GM12878 (cell line): Measurements from ENCODE around the gene KIRREL3. TPM values are rescaled to one million over a fixed set of nuclear protein-coding genes. Genes with fewer than 3 reads are reported as not detected.
"Not testable (repeated sequence)": the region's sequence is repeated elsewhere in the genome, so short reads cannot be mapped to it uniquely, and the experiment has no call there.

ENCODE experiments used
- ATAC-seq: fragments of 200-7000 bp; cut with Tn5 transposase; 3 replicates; pipeline ENCODE4 v1.9.1; 2020; ENCODE audit warnings: mild to moderate bottlenecking, moderate library complexity
- BruUV-seq: library from RNA; stranded (reverse); fragments of 400-500 nt; replicated peaks from 2 replicates; lab custom pipeline; 2021; lab: Mats Ljungman, UMichigan
- CTCF ChIA-PET: fragments of 300-600 bp; sonication (Branson Sonifier 250); formaldehyde crosslinking; extraction: SDS; loops from one replicate; lab custom pipeline; 2021; ENCODE audit warnings: inconsistent platforms; lab: Yijun Ruan, JAX
- POLR2A ChIA-PET: fragments of 350-600 bp; formaldehyde crosslinking; extraction: SDS; loops from one replicate; lab custom pipeline; 2021; ENCODE audit warnings: inconsistent platforms; lab: Charles Lee
- RAD21 ChIA-PET: fragments of 300-600 bp; sonication (Branson Sonifier 250); formaldehyde crosslinking; loops from one replicate; lab custom pipeline; 2023; ENCODE audit warnings: antibody characterized with exemption; ENCODE audit not compliant: unreplicated experiment; lab: Charles Lee
- SMC1A ChIA-PET: fragments of 300-600 bp; sonication (Branson Sonifier 250); formaldehyde crosslinking; loops from one replicate; lab custom pipeline; 2023; ENCODE audit not compliant: unreplicated experiment, uncharacterized antibody; lab: Charles Lee
- DNase-seq: peaks from one replicate; pipeline ENCODE4 v3.0.0-alpha.2; 2011; ENCODE audit warnings: low read depth, low spot score
- FAIRE-seq: peaks from 3 replicates; lab custom pipeline; 2011; peaks lifted over from hg19 to GRCh38; lab: Jason Lieb, UNC
- H2AFZ ChIP-seq: 2 replicates; pipeline ENCODE4 v1.6.0; 2011; ENCODE audit warnings: low read depth, low read length, control low read depth; ENCODE audit not compliant: control insufficient read depth
- H3K27ac ChIP-seq: 2 replicates; pipeline ENCODE4 v1.5.1; 2011; ENCODE audit warnings: control low read depth; ENCODE audit not compliant: control insufficient read depth, insufficient read depth
- H3K27me3 ChIP-seq, 2 experiments: replicated peaks in 1 of 2; 2 replicates each; pipeline versions ENCODE4 v1.6.0 to v1.6.1; 2011; ENCODE audit warnings: low read length in 1 of 2; ENCODE audit not compliant: control insufficient read depth in 2 of 2, insufficient read depth in 2 of 2
- H3K36me3 ChIP-seq, 2 experiments: 2 replicates each; pipeline ENCODE4 v1.5.1; 2011; ENCODE audit warnings: low read length in 1 of 2; ENCODE audit not compliant: control insufficient read depth in 2 of 2, insufficient read depth in 2 of 2
- H3K4me1 ChIP-seq: 2 replicates; pipeline ENCODE4 v1.6.1; 2011; ENCODE audit warnings: mild to moderate bottlenecking, low read length, moderate library complexity, mixed read lengths; ENCODE audit not compliant: control insufficient read depth, insufficient read depth
- H3K4me2 ChIP-seq: 2 replicates; pipeline ENCODE4 v1.6.0; 2011; ENCODE audit warnings: control low read depth; ENCODE audit not compliant: control insufficient read depth, insufficient read depth
- H3K4me3 ChIP-seq: fragments of 200-600 bp; sonication (generic); 2 replicates; pipeline ENCODE4 v1.5.1; 2016
- H3K79me2 ChIP-seq: 2 replicates; pipeline ENCODE4 v1.6.0; 2011; ENCODE audit warnings: low read length; ENCODE audit not compliant: control insufficient read depth, insufficient read depth
- H3K9ac ChIP-seq: 2 replicates; pipeline ENCODE4 v1.8.0; 2011; ENCODE audit warnings: low read length, control low read depth, mixed read lengths; ENCODE audit not compliant: control insufficient read depth, insufficient read depth
- H3K9me3 ChIP-seq: replicated peaks from 3 replicates; pipeline ENCODE4 v1.5.1; 2011; ENCODE audit warnings: mild to moderate bottlenecking, low read length; ENCODE audit not compliant: control insufficient read depth, insufficient read depth
- H4K20me1 ChIP-seq: 2 replicates; pipeline ENCODE4 v1.6.0; 2011; ENCODE audit not compliant: control insufficient read depth, insufficient read depth
- IKZF1 ChIP-seq: fragments of 450-650 bp; conservative IDR thresholded peaks from 2 replicates; pipeline ENCODE4 v1.6.1; 2017; ENCODE audit warnings: antibody characterized with exemption, mild to moderate bottlenecking
- JUND ChIP-seq: IDR thresholded peaks from 2 replicates; pipeline ENCODE4 v1.6.1; 2012; ENCODE audit warnings: low read depth, mild to moderate bottlenecking, low read length, improper control_type of control experiment, moderate library complexity
- KDM1A ChIP-seq: fragments of 200-600 bp; sonication (generic); IDR thresholded peaks from 2 replicates; pipeline ENCODE4 v1.6.1; 2016; ENCODE audit warnings: borderline replicate concordance
- MXI1 ChIP-seq: fragments of 150-350 bp; IDR thresholded peaks from 2 replicates; pipeline ENCODE4 v1.6.1; 2011; ENCODE audit warnings: low read depth, mild to moderate bottlenecking, inconsistent platforms, low read length, improper control_type of control experiment
- TAF1 ChIP-seq: IDR thresholded peaks from 2 replicates; pipeline ENCODE4 v1.6.1; 2011; ENCODE audit warnings: mild to moderate bottlenecking, low read depth, low read length, borderline replicate concordance
- ZBED1 ChIP-seq: IDR thresholded peaks from 2 replicates; pipeline ENCODE4 v1.6.1; 2016; ENCODE audit warnings: borderline replicate concordance
- WGBS: methylation state at CpG from one replicate; pipeline ENCODE4 v1.1.6; 2016; ENCODE audit warnings: low lambda C conversion rate; ENCODE audit not compliant: insufficient replicate concordance, insufficient coverage; ENCODE audit errors: missing lambda C conversion rate; 5-methylcytosine and 5-hydroxymethylcytosine counted together
- in situ Hi-C: fragments of 300-500 bp; cut with MboI; formaldehyde crosslinking; loops from 9 replicates; pipeline ENCODE4 v1.14.3; 2018; ENCODE audit warnings: mixed read lengths
- intact Hi-C: fragments of 100-400 bp; cut with micrococcal nuclease; formaldehyde crosslinking; loops from one replicate; pipeline ENCODE4 v1.14.2; 2022; ENCODE audit not compliant: unreplicated experiment
- polyA plus RNA-seq, 11 experiments: library from polyadenylated mRNA; depleted of rRNA in 4 of 11; unstranded in 6 of 11; stranded (reverse) in 5 of 11; fragments of >200 nt; fragmentation: Nextera tagmentation in 4 of 11; fragmentation: Illumina TruSeq in 1 of 11; extraction: Ambion mirVana in 4 of 11; extraction: Trizol in 1 of 11; gene quantifications; 1 replicate in 1 of 11; 2 replicates in 10 of 11; pipeline versions ENCODE4 v1.2.1 to v1.2.3, GENCODE V29; 2011 to 2016; ENCODE audit warnings: inconsistent platforms in 2 of 11, missing spikeins in 2 of 11, low read depth in 1 of 11
- total RNA-seq, 4 experiments: library from RNA; depleted of rRNA in 3 of 4; stranded (reverse); fragments of >200 nt in 3 of 4; fragmentation: Illumina TruSeq in 1 of 4; extraction: Trizol in 1 of 4; gene quantifications; 2 replicates each; pipeline versions ENCODE4 v1.2.1 to v1.2.3, GENCODE V29; 2013 to 2021
- TF ChIP-seq, protein P1 (sequence below): IDR thresholded peaks from 2 replicates; pipeline ENCODE4 v1.6.1; 2012; ENCODE audit warnings: low read length, inconsistent platforms

KIRREL3 gene
- total and polyA plus RNA-seq, 10 of the 15 experiments (the other 5 are each of a cell fraction or from before 2014, with no cell fraction given), result under 0.01 TPM; not detected in 9

DNA sequence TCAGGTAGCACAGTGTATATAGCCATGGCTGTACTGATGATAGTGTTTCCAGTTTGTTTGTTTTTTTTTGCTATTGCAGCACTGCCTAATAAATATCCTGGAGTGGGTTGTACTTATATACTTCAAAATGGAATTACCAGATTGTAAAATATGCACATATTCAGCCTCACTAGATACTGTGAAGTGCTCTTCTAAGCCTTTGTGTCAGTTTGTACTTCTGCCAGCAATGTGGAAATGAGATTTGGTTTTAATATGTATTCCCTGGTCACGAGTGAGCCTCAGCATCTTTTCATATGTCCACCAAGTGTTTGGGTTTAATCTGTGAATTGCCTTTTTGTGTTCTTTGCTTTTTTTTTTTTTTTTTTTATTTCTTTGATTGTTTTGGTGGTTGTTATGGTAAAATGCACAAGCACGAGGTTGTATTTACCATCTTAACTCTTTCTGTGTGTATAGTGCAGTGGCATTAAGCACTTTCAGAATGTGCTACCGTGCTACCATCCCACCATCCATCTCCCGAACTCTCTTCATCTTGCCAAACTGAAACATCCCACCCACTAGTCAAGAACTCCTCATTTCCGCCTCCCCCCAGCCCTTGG, 610.2 kb downstream of the KIRREL3 start:
- H4K20me1 ChIP-seq, result no peaks in the 10 kb centered on the region
- H3K27ac ChIP-seq, result no peak overlapping the region
- no peak overlapping the region for H2AFZ ChIP-seq
- no peak for ATAC-seq
- H3K4me2 ChIP-seq, result no peak overlapping the region
- CTCF ChIA-PET, result no interaction called here
- no peaks in the 10 kb centered on the region for H3K27me3 ChIP-seq
- no peak for FAIRE-seq
- RAD21 ChIA-PET, result no interaction called here
- SMC1A ChIA-PET, result no interaction called here
- in situ Hi-C loops, result no loop called here
- 40% methylated on average over 5 of the region's 5 CpGs for WGBS
- no peak for DNase-seq
- H3K4me3 ChIP-seq, result no peak overlapping the region
- intact Hi-C loops, result no loop called here
- H3K9me3 ChIP-seq, result no peaks in the 10 kb centered on the region
- no TSS peak for BruUV-seq
- no peaks in the 10 kb centered on the region for H3K36me3 ChIP-seq
- TF ChIP-seq IKZF1 (no peak), MXI1 (no peak)
- TF ChIP-seq, protein P1, sequence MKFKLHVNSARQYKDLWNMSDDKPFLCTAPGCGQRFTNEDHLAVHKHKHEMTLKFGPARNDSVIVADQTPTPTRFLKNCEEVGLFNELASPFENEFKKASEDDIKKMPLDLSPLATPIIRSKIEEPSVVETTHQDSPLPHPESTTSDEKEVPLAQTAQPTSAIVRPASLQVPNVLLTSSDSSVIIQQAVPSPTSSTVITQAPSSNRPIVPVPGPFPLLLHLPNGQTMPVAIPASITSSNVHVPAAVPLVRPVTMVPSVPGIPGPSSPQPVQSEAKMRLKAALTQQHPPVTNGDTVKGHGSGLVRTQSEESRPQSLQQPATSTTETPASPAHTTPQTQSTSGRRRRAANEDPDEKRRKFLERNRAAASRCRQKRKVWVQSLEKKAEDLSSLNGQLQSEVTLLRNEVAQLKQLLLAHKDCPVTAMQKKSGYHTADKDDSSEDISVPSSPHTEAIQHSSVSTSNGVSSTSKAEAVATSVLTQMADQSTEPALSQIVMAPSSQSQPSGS, result no peak
- H3K79me2 ChIP-seq, result no peaks in the 10 kb centered on the region
- H3K4me1 ChIP-seq, result peaks cover 9% of the 10 kb centered on the region
- no peak overlapping the region for H3K9ac ChIP-seq
- POLR2A ChIA-PET, result interaction anchor here (0.6 kb wide), 1 partner anchor 30 kb away, joined by 3 read pairs; no protein-coding TSS in a partner anchor

DNA sequence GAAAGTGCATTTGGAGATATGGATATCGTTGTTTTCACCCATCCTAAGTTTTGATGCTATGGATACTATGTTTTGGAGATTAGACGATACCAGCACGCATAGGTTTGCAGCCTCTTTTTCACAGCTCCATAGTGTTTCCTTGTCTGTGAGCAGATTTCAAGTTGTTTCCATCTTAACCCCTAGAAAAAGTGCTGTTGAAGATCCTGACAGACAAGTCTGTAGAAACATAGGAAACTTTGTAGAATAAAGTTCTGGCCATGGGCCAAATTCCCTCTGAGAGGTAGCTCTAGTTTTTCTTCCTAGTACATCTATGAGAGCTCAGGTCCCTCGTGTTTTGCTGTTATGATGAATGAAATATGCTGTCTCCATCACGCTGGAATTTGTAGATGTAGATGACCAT, 612.7 kb downstream of the KIRREL3 start:
- FAIRE-seq (no peak), ATAC-seq (no peak), DNase-seq (no peak)
- CTCF ChIA-PET, result no interaction called here
- no peaks in the 10 kb centered on the region for H3K36me3 ChIP-seq
- in situ Hi-C loops (no loop called here), intact Hi-C loops (no loop called here)
- no peak overlapping the region for H3K9ac ChIP-seq
- WGBS, result 66% methylated on average over 5 of the region's 5 CpGs
- no peak overlapping the region for H3K4me3 ChIP-seq
- RAD21 ChIA-PET, result no interaction called here
- SMC1A ChIA-PET, result no interaction called here
- peaks cover 9% of the 10 kb centered on the region for H3K4me1 ChIP-seq
- H3K4me2 ChIP-seq, result no peak overlapping the region
- H3K27ac ChIP-seq, result no peak overlapping the region
- BruUV-seq, result no TSS peak
- H3K79me2 ChIP-seq, result no peaks in the 10 kb centered on the region
- TF ChIP-seq JUND (no peak), KDM1A (no peak), ZBED1 (no peak), TAF1 (no peak)
- H4K20me1 ChIP-seq, result no peaks in the 10 kb centered on the region
- no peak overlapping the region for H2AFZ ChIP-seq
- POLR2A ChIA-PET, result no interaction called here
- no peaks in the 10 kb centered on the region for H3K9me3 ChIP-seq
- no peaks in the 10 kb centered on the region for H3K27me3 ChIP-seq

DNA sequence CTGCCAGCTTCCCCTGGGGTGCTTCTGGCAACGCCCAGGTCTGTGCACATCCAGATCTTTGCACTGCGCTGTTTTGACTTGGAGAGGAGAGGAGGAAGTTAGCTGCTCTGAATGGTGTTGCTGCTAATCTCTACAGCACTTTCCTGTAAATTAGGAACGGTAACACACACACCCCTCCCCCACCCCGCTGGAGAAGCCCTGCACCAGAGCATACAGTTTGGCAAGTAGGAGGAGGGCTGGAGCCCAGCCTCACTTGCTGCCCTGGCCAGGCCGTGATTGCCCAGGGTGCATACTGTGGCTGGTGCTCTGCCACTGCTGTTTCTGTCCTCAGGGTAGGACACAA, 613.9 kb downstream of the KIRREL3 start:
- H3K36me3 ChIP-seq, H3K27ac ChIP-seq, H3K4me2 ChIP-seq, H3K9me3 ChIP-seq, H3K9ac ChIP-seq, CTCF ChIA-PET, ATAC-seq, H3K79me2 ChIP-seq, H3K4me3 ChIP-seq, in situ Hi-C loops, RAD21 ChIA-PET, intact Hi-C loops, H4K20me1 ChIP-seq, SMC1A ChIA-PET, H3K4me1 ChIP-seq, BruUV-seq, POLR2A ChIA-PET, H3K27me3 ChIP-seq, DNase-seq, H2AFZ ChIP-seq: not testable (repeated sequence)
- 20% methylated on average over 5 of the region's 5 CpGs for WGBS
- peak; percentile 81 for FAIRE-seq
